ENCODE data around the gene CHMP1B.

Gene CHMP1B

GRCh38 chr18:11821643-11822237 lies 29.5 kb upstream of the CHMP1B start:
- Histone ChIP-seq H3K9me3 (ENCODE audit: control insufficient read depth, insufficient read depth, low read length) (no peaks in the 10 kb centered on the region; the same call in 1 of the 2 replicates), H3K4me1 (ENCODE audit: insufficient read depth, low read length) (peaks cover 17% of the 10 kb centered on the region), H3K9ac (ENCODE audit: low read depth, low read length) (no peak overlapping the region), H3K36me3 (ENCODE audit: insufficient read depth, low read length) (no peaks in the 10 kb centered on the region)

- peaks cover 17% of the 10 kb centered on the region for H3K4me1 ChIP-seq (ENCODE audit: insufficient read depth, low read length)
- no peaks in the 10 kb centered on the region; the same call in 1 of the 2 replicates for H3K9me3 ChIP-seq (ENCODE audit: control insufficient read depth, insufficient read depth, low read length)
- no peak overlapping the region for H3K9ac ChIP-seq (ENCODE audit: low read depth, low read length)
- H3K36me3 ChIP-seq (ENCODE audit: insufficient read depth, low read length), result no peaks in the 10 kb centered on the region
Measured at GRCh38 chr18:11823545-11823944, 27.7 kb upstream of the CHMP1B start.

GRCh38 chr18:11826836-11827235 lies 24.4 kb upstream of the CHMP1B start:
- H3K36me3 ChIP-seq (ENCODE audit: insufficient read depth, low read length), result no peaks in the 10 kb centered on the region
- peaks cover 26% of the 10 kb centered on the region for H3K4me1 ChIP-seq (ENCODE audit: insufficient read depth, low read length)
- H3K9ac ChIP-seq (ENCODE audit: low read depth, low read length), result no peak overlapping the region
- H3K9me3 ChIP-seq (ENCODE audit: control insufficient read depth, insufficient read depth, low read length), result no peaks in the 10 kb centered on the region

- no peaks in the 10 kb centered on the region for H3K9me3 ChIP-seq (ENCODE audit: control insufficient read depth, insufficient read depth, low read length)
- H3K9ac ChIP-seq (ENCODE audit: low read depth, low read length), result no peak overlapping the region
- no peaks in the 10 kb centered on the region for H3K36me3 ChIP-seq (ENCODE audit: insufficient read depth, low read length)
- H3K4me1 ChIP-seq (ENCODE audit: insufficient read depth, low read length), result peaks cover 19% of the 10 kb centered on the region
Measured at GRCh38 chr18:11828786-11829432, 22.3 kb upstream of the CHMP1B start.

GRCh38 chr18:11830585-11830984 lies 20.6 kb upstream of the CHMP1B start:
- H3K9me3 ChIP-seq (ENCODE audit: control insufficient read depth, insufficient read depth, low read length), result no peaks in the 10 kb centered on the region
- no peak overlapping the region for H3K9ac ChIP-seq (ENCODE audit: low read depth, low read length)
- H3K4me1 ChIP-seq (ENCODE audit: insufficient read depth, low read length), result peaks cover 19% of the 10 kb centered on the region
- no peaks in the 10 kb centered on the region for H3K36me3 ChIP-seq (ENCODE audit: insufficient read depth, low read length)

GRCh38 chr18:11831921-11832320 lies 19.3 kb upstream of the CHMP1B start:
- Histone ChIP-seq H3K9me3 (ENCODE audit: control insufficient read depth, insufficient read depth, low read length) (no peaks in the 10 kb centered on the region), H3K9ac (ENCODE audit: low read depth, low read length) (no peak overlapping the region), H3K4me1 (ENCODE audit: insufficient read depth, low read length) (peaks cover 19% of the 10 kb centered on the region), H3K36me3 (ENCODE audit: insufficient read depth, low read length) (no peaks in the 10 kb centered on the region)

- no peak overlapping the region for H3K9ac ChIP-seq (ENCODE audit: low read depth, low read length)
- peaks cover 10% of the 10 kb centered on the region; the same call in 1 of the 2 replicates for H3K4me1 ChIP-seq (ENCODE audit: insufficient read depth, low read length)
- no peaks in the 10 kb centered on the region for H3K9me3 ChIP-seq (ENCODE audit: control insufficient read depth, insufficient read depth, low read length)
- H3K36me3 ChIP-seq (ENCODE audit: insufficient read depth, low read length), result no peaks in the 10 kb centered on the region
Measured at GRCh38 chr18:11834772-11835171, 16.4 kb upstream of the CHMP1B start.

GRCh38 chr18:11839556-11839955 lies 11.7 kb upstream of the CHMP1B start:
- Histone ChIP-seq H3K9ac (ENCODE audit: low read depth, low read length) (no peak overlapping the region), H3K4me1 (ENCODE audit: insufficient read depth, low read length) (no peaks in the 10 kb centered on the region), H3K36me3 (ENCODE audit: insufficient read depth, low read length) (no peaks in the 10 kb centered on the region), H3K9me3 (ENCODE audit: control insufficient read depth, insufficient read depth, low read length) (no peaks in the 10 kb centered on the region)

- Histone ChIP-seq H3K36me3 (ENCODE audit: insufficient read depth, low read length) (no peaks in the 10 kb centered on the region), H3K9me3 (ENCODE audit: control insufficient read depth, insufficient read depth, low read length) (no peaks in the 10 kb centered on the region), H3K9ac (ENCODE audit: low read depth, low read length) (no peak overlapping the region), H3K4me1 (ENCODE audit: insufficient read depth, low read length) (no peaks in the 10 kb centered on the region)
Measured at GRCh38 chr18:11840493-11840892, 10.7 kb upstream of the CHMP1B start.

- Histone ChIP-seq H3K4me1 (ENCODE audit: insufficient read depth, low read length) (no peaks in the 10 kb centered on the region), H3K36me3 (ENCODE audit: insufficient read depth, low read length) (no peaks in the 10 kb centered on the region), H3K9me3 (ENCODE audit: control insufficient read depth, insufficient read depth, low read length) (no peaks in the 10 kb centered on the region), H3K9ac (ENCODE audit: low read depth, low read length) (no peak overlapping the region)
Measured at GRCh38 chr18:11842562-11842961, 8.7 kb upstream of the CHMP1B start.

GRCh38 chr18:11844436-11844835 lies 6.8 kb upstream of the CHMP1B start:
- H3K9ac ChIP-seq (ENCODE audit: low read depth, low read length), result no peak overlapping the region
- no peaks in the 10 kb centered on the region for H3K36me3 ChIP-seq (ENCODE audit: insufficient read depth, low read length)
- peaks cover under 1% of the 10 kb centered on the region; the same call in 1 of the 2 replicates for H3K4me1 ChIP-seq (ENCODE audit: insufficient read depth, low read length)
- no peaks in the 10 kb centered on the region for H3K9me3 ChIP-seq (ENCODE audit: control insufficient read depth, insufficient read depth, low read length)

GRCh38 chr18:11845654-11846053 lies 5.6 kb upstream of the CHMP1B start:
- Histone ChIP-seq H3K36me3 (ENCODE audit: insufficient read depth, low read length) (no peaks in the 10 kb centered on the region), H3K9ac (ENCODE audit: low read depth, low read length) (no peak overlapping the region), H3K9me3 (ENCODE audit: control insufficient read depth, insufficient read depth, low read length) (no peaks in the 10 kb centered on the region), H3K4me1 (ENCODE audit: insufficient read depth, low read length) (peaks cover 9% of the 10 kb centered on the region)

- Histone ChIP-seq H3K9ac (ENCODE audit: low read depth, low read length) (no peak overlapping the region), H3K9me3 (ENCODE audit: control insufficient read depth, insufficient read depth, low read length) (no peaks in the 10 kb centered on the region), H3K36me3 (ENCODE audit: insufficient read depth, low read length) (no peaks in the 10 kb centered on the region), H3K4me1 (ENCODE audit: insufficient read depth, low read length) (peaks cover 10% of the 10 kb centered on the region)
Measured at GRCh38 chr18:11847811-11848210, 3.4 kb upstream of the CHMP1B start.

- no peaks in the 10 kb centered on the region for H3K9me3 ChIP-seq (ENCODE audit: control insufficient read depth, insufficient read depth, low read length)
- H3K4me1 ChIP-seq (ENCODE audit: insufficient read depth, low read length), result peaks cover 14% of the 10 kb centered on the region
- no peaks in the 10 kb centered on the region for H3K36me3 ChIP-seq (ENCODE audit: insufficient read depth, low read length)
- no peak overlapping the region for H3K9ac ChIP-seq (ENCODE audit: low read depth, low read length)
Measured at GRCh38 chr18:11849279-11849678, 1.9 kb upstream of the CHMP1B start.

- H3K36me3 ChIP-seq (ENCODE audit: insufficient read depth, low read length), result no peaks in the 10 kb centered on the region
- peaks cover 14% of the 10 kb centered on the region for H3K4me1 ChIP-seq (ENCODE audit: insufficient read depth, low read length)
- no peaks in the 10 kb centered on the region for H3K9me3 ChIP-seq (ENCODE audit: control insufficient read depth, insufficient read depth, low read length)
- peak overlapping the region; percentile 100; the same call in 1 of the 2 replicates for H3K9ac ChIP-seq (ENCODE audit: low read depth, low read length)
Measured at GRCh38 chr18:11849841-11850634, 1.2 kb upstream of the CHMP1B start.

Measured in ES-I3 (cell line).